K562 (cell line): ENCODE data around the gene HLCS. TPM values are rescaled to one million over a fixed set of nuclear protein-coding genes. Genes with fewer than 3 reads are reported as not detected.

ENCODE experiments used
- HDAC8 ChIP-seq: fragments of 450-650 bp; IDR thresholded peaks from 2 replicates; pipeline ENCODE4 v1.6.1; 2016; ENCODE audit warnings: mild to moderate bottlenecking, missing genetic modification characterization, moderate library complexity, missing compliant biosample characterization
- MLLT1 ChIP-seq, 2 experiments: fragments of 450-650 bp; IDR thresholded peaks; 2 replicates each; pipeline ENCODE4 v1.6.1; 2016
- SMC3 ChIP-seq: conservative IDR thresholded peaks from 2 replicates; pipeline ENCODE4 v1.6.1; 2011; ENCODE audit warnings: low read depth, low read length, improper control_type of control experiment; ENCODE audit not compliant: insufficient read depth
- ZBTB33 ChIP-seq: sonication (generic); formaldehyde crosslinking; IDR thresholded peaks from 2 replicates; pipeline ENCODE4 v1.8.1; 2023; ENCODE audit warnings: mild to moderate bottlenecking, missing genetic modification reagents
- ZBTB7A ChIP-seq: IDR thresholded peaks from 2 replicates; pipeline ENCODE4 v1.6.1; 2011; ENCODE audit warnings: low read depth, mild to moderate bottlenecking, low read length, moderate library complexity, borderline replicate concordance; ENCODE audit not compliant: control insufficient read depth
- polyA plus RNA-seq, 8 experiments: library from polyadenylated mRNA; depleted of rRNA in 4 of 8; stranded (reverse) in 5 of 8; unstranded in 3 of 8; fragments of >200 nt; fragmentation: Nextera tagmentation in 2 of 8; fragmentation: Illumina TruSeq in 1 of 8; extraction: Ambion mirVana in 2 of 8; extraction: Trizol in 1 of 8; gene quantifications; 2 replicates each; pipeline versions ENCODE4 v1.2.1 to v1.2.3, GENCODE V29; 2011 to 2014; ENCODE audit warnings: inconsistent platforms in 1 of 8, missing spikeins in 1 of 8
- total RNA-seq, 7 experiments: library from RNA; depleted of rRNA in 6 of 7; stranded (reverse); fragments of >200 nt in 6 of 7; fragmentation: Illumina TruSeq in 2 of 7; extraction: Trizol in 2 of 7; gene quantifications; 2 replicates each; pipeline versions ENCODE4 v1.2.1 to v1.2.3, GENCODE V29; 2011 to 2021; ENCODE audit warnings: low replicate concordance in 1 of 7
- TF ChIP-seq, protein P1 (sequence below): fragments of 250-450 bp; sonication (Bioruptor Pico); IDR thresholded peaks from 2 replicates; pipeline ENCODE4 v1.8.0; 2022; ENCODE audit warnings: inconsistent platforms

The HLCS gene
- total and polyA plus RNA-seq, 9 of the 15 experiments (the other 6 are each of a cell fraction or from before 2014, with no cell fraction given): 3.0 to 21.5 (median 17.1) TPM

GRCh38 chr21:36747815-36748383 lies 218.6 kb downstream of the HLCS start (continued):
- peak; percentile 70; the same call in 1 of the 2 replicates for TF ChIP-seq ZBTB7A
- 0 out of 2 replicates have a peak, but pooled peaks have one; percentile 11 for TF ChIP-seq SMC3
- no peak for TF ChIP-seq MLLT1 (IDR thresholded peaks at IDR 0.05)
- TF ChIP-seq, protein P1, sequence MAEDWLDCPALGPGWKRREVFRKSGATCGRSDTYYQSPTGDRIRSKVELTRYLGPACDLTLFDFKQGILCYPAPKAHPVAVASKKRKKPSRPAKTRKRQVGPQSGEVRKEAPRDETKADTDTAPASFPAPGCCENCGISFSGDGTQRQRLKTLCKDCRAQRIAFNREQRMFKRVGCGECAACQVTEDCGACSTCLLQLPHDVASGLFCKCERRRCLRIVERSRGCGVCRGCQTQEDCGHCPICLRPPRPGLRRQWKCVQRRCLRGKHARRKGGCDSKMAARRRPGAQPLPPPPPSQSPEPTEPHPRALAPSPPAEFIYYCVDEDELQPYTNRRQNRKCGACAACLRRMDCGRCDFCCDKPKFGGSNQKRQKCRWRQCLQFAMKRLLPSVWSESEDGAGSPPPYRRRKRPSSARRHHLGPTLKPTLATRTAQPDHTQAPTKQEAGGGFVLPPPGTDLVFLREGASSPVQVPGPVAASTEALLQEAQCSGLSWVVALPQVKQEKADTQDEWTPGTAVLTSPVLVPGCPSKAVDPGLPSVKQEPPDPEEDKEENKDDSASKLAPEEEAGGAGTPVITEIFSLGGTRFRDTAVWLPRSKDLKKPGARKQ (CRISPR knock-in tag): peak; percentile 50; the same call in 1 of the 2 replicates
- no peak for TF ChIP-seq HDAC8 (tag)
- peak; percentile 56; the same call in 1 of the 2 replicates for TF ChIP-seq ZBTB33 (CRISPR knock-in tag)
- TF ChIP-seq, all 486 proteins: peak for 21
